Measurements from ENCODE around the gene SMG1. TPM values are rescaled to one million over a fixed set of nuclear protein-coding genes. Genes with fewer than 3 reads are reported as not detected.
A peak's percentile ranks its signal among the peaks of the same experiment; 100 is the strongest.

The SMG1 gene
- polyA plus RNA-seq, 3 donors, result 7.5 to 12.6 (median 8.0) TPM

DNA sequence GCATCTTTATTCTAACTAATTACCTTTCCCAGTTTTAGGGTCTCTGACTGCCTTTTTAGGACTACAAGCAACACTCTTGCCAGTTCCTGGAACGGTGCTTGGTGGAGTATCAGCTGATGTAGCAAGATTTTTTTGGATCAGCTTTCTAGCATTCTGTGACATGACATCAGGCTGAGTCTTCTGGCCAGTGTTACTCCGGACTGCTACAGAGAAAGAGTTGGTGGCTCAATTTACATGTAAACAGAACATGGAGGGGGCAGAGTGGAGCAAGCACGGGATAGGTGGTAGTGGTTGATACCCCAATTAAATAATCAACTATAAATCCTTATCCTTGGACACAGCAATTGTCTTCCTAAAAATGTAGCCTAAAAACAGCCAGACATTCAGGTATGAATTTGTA, 114.3 kb downstream of the SMG1 start:
- WGBS, 3 donors, result 82 to 97% (median 88%) methylated on average over 3 of the region's 3 CpGs
- no peak overlapping the region for H3K27ac ChIP-seq (ENCODE audit: low read depth, low read length)

DNA sequence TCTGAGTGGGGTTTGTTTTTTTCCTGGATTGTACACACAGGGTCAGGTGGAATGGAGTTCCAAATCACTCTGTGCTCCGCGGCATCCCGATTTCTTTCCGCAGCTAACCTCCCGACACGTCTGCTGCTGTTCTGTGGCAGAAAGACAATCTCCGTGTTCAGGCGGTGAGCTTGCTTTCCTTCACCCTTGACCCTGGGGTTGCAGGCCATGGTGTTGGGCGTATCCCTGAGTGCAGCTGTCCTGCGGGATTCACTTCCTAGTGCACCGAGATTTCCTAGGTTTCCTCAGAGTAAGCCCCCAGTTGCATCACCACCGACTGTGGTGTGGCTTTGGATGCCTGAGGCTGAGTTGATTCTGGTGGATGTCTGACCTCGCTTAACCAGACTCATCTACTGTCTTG, 117.0 kb downstream of the SMG1 start:
- no peak overlapping the region for H3K27ac ChIP-seq (ENCODE audit: low read depth, low read length)
- 89 to 94% (median 91%) methylated on average over 13 of the region's 13 CpGs for WGBS, 3 donors

DNA sequence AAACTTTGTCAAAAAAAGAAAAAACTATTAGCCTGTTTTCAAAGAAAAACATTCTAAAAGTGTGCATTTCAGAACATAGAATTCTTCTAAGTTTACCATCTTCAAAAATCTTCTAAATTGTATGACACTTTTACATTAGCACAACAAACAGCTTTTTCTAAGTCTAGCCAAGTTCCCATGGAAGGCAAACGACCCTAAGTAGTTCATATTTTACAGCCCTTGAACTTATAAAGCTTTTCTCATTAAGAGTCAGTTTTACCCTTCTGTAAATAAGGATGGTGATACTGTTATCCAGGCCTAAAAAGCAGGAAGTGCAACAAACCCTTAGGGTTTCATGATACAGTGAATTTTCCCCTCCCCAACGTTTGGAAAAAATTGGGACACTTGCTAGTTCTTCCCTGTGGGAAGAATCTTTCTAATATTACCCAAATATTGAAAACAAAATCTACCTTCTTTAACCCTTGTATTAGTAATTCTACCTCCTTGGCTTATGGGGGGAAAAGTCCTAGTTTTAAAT, 120.9 kb downstream of the SMG1 start:
- no peak overlapping the region for H3K27ac ChIP-seq (ENCODE audit: low read depth, low read length)

DNA sequence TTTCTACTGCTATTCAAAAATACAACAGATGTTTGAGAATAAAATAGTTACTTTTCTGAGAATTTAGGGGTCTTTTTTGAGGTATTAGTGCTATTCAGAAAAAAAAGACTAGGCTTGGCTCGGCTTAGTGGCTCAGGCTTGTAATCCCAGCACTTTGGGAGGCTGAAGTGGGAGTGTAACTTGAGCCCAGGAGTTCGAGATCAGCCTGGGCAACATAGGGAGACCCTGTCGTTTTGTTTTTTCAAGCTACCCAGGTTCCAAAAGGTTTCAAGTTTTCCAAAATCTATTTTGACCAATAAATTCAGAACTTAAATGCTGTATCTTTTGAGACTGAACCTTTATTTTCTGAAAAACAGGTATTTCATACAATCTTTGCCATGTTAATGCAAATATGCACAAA, 121.7 kb downstream of the SMG1 start:
- no peak overlapping the region for H3K27ac ChIP-seq (ENCODE audit: low read depth, low read length)
- WGBS, 3 donors, result 42 to 55% (median 53%) methylated on average over 3 of the region's 3 CpGs

More for the DNA sequence above, 120.9 kb downstream of the SMG1 start:
- 22 to 33% (median 25%) methylated on average over 2 of the region's 2 CpGs for WGBS, 3 donors

DNA sequence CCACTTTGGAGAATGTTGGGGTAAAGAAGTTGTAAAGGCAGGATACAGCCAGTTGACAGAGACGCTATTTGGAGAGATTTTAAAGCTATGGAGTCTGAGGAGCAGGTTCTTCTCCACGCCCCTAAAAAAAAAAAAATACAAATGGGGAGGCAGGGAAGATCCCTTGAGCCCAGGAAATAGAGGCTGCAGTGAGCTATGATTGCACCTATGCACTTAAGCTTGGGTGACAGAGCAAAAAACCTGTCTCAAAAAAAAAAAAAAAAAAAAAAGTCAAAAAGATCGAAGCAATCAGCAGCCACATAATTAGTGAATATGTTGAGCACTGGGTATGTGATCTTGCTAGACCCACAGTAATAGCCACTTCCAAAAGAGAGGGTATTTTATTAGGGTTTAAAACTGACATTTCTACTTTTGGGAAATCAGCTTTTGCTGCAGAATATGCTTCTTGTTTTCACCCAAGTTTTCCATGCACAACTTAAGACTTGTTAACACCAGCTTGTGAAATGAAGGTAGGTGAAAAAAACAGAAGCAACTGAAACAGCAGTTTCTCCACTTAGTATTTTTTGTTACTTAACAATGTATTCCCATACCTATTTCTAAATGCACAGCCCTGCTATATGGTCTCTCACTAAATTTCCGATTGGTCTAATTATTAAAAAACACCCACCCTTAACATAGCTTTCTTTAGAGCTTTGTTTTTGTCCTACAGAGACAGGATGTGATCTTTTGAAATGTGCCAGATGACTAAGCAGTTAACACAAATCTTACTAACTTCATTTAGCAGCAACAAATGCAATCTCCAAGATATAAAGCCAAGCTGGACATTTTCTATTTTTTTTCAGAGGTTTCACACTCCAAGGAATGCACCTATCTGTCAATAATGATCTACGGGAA, 122.4 kb downstream of the SMG1 start:
- WGBS, 3 donors, result 42 to 72% (median 63%) methylated on average over 5 of the region's 5 CpGs
- H3K27ac ChIP-seq (ENCODE audit: low read depth, low read length), result no peak overlapping the region

DNA sequence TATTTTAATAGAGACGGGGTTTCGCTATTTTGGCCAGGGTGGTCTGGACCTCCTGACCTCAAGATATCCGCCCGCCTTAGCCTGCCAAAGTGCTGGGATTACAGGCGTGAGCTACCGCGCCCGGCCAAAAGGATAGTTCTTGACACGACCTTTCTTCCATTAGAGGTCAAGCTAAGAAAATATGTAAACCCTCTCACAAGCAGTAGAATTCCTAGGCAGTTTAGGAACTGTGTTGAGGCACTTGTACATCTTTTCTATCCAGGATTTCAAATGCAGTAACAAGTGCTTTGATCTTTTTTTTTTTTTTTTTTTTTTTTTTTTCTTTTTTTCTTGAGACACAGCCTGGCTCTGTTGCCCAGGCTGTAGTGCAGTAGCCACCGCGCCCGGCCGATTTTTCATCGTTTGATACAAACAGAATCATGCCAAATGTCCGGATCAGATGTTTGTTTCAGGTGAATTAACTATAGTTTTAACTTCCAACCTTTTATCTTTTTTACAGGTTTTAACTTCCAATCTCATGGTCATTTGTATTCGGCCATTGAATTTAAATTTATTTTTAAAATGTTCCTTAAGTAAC, 123.4 kb downstream of the SMG1 start:
- 87 to 93% (median 92%) methylated on average over 16 of the region's 16 CpGs for WGBS, 3 donors

DNA sequence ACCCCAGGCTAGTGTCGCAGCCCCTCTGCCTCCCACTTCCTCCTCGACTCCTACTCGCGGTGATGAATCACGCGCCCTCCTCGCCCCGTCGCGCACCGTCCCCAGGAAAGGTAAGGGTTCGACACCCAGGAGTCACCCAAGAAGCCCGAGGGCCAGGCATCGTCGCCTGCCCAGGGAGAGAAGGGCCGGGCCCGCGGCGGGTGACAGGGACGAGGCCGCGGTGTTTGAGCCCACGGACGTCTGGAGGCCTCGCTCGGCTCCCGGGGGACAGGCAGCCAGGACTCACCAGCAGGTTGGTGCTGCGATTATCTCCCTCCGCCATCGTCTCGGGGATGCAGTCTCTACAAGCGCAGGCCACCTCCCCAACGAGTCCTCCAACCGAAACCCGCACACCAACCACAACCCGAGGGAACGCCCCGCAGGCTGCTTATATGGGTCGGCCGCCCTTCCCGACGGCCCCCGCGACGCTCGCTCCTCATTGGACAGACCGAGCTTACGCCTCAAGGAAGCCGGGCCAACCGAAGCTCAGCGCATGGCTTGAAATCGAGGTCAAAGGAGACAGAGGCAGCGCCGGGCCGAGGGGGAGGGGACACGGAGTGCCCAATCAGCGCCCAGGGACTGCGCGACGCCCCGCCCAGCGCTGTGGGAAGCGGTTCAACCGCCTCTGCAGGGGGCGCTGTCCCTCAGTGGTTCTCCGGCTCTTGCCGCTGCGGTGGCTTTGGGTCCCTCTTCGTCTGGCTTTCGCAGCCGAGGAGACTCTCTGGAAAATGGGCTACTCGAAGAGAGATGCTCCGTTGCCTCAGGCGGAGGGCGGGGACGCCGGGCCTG, 124.8 kb downstream of the SMG1 start, which contains the start of gene ARL6IP1:
TSS of gene ARL6IP1 (minus strand) at position 405 of the 828 bp plus-strand sequence. CDS start at position 322, 83 bp downstream.
- peak within 1 kb of the TSS; percentile 6 for H3K27ac ChIP-seq (ENCODE audit: low read depth, low read length)
- 0% methylated on average over 76 to 77 of the region's 77 CpGs for WGBS, 3 donors

More for the DNA sequence above, 123.4 kb downstream of the SMG1 start:
- H3K27ac ChIP-seq (ENCODE audit: low read depth, low read length), result no peak overlapping the region

DNA sequence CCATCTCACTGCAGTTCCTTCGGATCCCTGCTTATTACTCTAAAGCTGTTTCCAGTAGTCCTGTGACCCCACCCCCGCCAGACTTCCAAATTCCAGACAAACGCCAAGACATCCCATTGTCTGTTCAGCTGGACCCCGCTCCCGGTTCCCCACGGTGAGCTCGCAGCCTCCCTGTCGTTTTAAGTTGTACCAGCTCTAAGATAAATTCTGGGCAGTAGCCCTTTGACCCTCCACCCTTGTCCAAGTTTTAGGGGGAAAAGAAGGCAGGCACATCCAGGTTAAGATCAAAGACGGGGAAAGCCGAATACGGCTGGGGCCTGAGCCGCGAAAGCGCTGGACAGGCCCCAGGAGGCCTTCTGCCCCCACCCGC, 125.4 kb downstream of the SMG1 start:
- no peak overlapping the region for H3K27ac ChIP-seq (ENCODE audit: low read depth, low read length)
- 0% methylated on average over 15 of the region's 15 CpGs for WGBS, 3 donors

DNA sequence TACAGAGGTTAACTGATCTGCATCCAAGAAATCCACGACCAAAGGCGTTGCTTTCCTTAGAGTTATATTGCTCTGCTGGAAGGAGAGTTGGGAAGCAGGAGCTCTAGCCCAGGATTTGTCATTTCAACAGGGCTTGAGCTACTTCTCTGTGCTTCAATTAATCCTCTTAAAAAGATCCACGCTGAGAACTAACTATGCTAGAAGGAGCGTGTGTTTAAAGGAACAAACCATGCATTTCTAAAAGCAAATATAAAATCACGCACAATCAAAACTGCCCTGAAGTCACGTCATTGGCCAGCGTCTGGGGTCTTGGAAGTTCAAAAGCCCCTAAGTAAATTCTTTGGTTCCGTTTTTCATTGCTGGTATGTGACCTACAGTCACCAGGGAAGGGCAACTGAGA, 125.9 kb downstream of the SMG1 start:
- no peak overlapping the region for H3K27ac ChIP-seq (ENCODE audit: low read depth, low read length)

DNA sequence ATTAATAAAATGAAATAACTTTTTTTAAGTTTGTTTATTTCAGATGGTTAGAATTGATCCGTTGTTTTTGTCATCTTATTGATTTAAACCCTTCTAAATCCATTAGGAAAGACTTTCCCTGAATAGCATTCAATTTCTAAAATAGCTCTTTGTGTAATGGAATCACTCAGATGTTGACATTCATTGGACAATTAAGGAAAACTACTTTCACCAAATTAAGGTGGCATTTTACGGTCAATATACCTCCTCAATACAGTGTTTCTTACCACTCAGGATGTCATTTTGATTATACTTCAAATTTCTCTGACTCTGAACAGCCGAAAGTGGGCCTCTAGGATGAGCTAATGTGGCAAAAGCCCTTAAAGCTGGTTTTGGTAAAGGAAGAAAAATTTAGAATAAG, 126.7 kb downstream of the SMG1 start:
- H3K27ac ChIP-seq (ENCODE audit: low read depth, low read length), result no peak overlapping the region

More for the DNA sequence above, 125.9 kb downstream of the SMG1 start:
- WGBS, 3 donors, result 2 to 4% (median 2%) methylated on average over 8 of the region's 8 CpGs

DNA sequence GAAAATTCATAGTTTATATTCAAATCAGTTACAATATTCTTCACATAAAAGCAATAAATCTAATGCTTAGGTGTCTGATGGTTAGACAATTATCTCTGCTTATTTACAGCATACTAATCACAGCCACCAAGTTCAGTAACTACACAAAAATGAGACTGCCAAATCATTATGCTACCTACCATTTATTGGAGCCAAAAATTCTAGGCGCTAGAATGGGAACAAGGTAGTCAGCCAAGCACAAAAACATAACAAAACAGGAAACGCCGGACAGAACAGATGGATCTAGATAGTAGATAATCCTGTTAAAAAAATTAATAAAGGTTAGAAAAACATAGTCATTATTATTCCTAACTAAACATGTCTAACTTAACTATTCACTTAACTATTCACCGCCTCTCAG, 128.5 kb downstream of the SMG1 start:
- 47 to 83% (median 77%) methylated on average over 4 of the region's 4 CpGs for WGBS, 3 donors
- H3K27ac ChIP-seq (ENCODE audit: low read depth, low read length), result no peak overlapping the region

More for the DNA sequence above, 126.7 kb downstream of the SMG1 start:
- 65 to 83% (median 72%) methylated on average over 3 of the region's 3 CpGs for WGBS, 3 donors

DNA sequence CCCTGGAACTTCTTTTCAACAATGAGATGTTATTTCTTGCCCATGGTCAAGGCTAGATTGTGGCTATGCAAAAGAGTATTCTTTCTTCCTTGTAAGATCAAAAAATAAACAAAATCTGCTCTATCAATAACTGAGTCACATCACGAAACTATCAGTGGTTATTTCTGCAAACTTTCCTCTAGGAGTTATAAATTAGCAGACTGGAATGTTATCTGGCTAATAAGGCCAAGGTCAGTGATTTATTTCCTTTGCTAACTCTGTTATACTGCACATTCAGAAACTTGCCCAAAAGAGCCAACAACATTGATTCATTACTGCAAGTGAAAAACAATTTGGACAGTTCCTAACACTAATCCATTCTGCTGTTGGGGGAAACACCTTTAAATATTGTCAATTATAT, 129.8 kb downstream of the SMG1 start:
- 41 to 74% (median 70%) methylated on average over 1 of the region's 1 CpG for WGBS, 3 donors
- no peak overlapping the region for H3K27ac ChIP-seq (ENCODE audit: low read depth, low read length)

DNA sequence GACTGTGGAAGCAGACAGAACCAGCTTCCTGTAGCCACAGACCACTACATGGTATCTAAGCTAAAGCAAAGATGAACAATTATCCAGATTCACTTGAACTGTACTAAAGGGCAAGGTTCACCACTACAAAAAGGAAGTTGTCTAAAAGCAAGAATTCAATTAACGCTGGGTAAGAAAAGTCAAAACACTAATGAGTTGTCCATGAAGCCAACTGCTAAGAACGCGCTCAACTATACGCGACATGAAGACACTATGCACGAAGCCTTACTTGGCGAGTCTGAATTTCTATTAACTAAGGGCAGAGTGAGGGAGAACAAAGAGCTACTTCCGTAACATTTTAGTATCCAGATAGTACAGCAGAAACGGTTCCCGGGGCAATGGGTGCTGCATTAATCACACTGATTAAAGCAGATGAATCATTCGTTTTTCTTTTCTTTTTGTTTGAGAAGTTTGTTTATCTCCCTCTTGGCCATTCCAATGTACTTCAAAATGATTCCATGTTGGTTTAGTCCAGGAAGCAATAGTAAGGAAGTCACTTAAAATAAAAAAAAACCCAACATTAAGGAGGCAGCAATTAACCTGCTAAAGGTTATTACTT, 133.3 kb downstream of the SMG1 start:
- 88 to 96% (median 92%) methylated on average over 11 of the region's 11 CpGs for WGBS, 3 donors
- H3K27ac ChIP-seq (ENCODE audit: low read depth, low read length), result no peak overlapping the region

DNA sequence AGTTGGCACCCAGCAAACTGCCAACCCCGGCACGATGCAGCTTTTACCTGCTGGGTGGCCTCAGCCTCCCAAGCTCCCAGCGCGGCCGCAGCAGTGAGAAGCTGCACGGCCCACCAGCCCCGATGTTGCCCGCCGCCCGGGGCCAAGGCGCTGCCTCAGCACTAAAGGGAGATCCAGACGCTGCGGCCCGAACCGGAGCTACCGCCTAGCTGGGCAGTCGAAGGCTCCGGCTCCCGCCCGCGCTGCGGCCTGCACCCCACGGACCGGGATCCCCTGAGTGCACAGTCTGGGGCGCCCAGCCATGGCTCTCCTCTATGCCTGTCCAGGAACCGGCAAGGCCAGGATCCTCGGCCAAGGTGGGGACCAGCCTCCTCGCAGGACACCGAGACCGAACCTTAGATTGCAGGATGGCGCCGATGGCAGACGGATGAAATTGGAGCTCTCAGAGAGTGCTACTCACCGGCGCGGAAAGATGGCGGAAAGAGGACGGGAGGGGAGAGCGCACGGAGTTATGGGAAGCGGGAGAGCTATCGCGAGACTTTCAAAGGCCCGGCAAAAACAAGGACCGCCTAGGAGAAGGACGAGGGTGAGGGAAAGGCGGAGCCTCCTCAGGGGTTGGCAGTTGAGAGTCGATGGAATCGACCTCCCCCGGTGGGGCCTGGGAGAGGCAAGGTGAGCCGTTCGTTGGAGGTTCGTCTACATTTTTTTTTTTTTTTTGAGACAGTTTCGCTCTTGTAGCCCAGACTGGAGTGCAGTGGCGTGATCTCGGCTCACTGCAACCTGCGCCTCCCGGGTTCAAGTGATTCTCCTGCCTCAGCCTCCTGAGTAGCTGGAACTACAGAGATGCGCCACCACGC, 136.1 kb downstream of the SMG1 start, which contains the start of gene RPS15A:
TSS of gene RPS15A (minus strand) at position 485 of the 857 bp plus-strand sequence. CDS start 1,221 bp downstream, outside the sequence.
- no peak within 1 kb of the TSS for H3K27ac ChIP-seq (ENCODE audit: low read depth, low read length)
- WGBS, 3 donors, result 3 to 4% (median 3%) methylated on average over 53 to 60 of the region's 60 CpGs

DNA sequence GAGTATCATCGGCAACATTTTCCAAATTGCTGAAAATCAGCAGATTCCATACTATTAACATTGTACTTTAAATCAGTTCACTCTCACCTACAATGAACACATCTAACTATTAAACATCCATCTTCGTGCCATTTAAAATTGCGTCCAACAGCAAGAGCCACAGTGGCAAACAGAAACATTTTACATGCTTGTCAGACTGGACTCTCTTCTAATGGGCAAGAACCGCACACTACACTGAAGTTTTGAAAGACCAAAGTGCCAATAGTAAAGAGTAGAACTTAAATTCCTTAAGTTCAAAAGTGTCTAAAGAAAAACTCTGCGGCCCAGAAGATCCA, 136.7 kb downstream of the SMG1 start:
- H3K27ac ChIP-seq (ENCODE audit: low read depth, low read length), result no peak overlapping the region
- WGBS, 3 donors, result 1% methylated on average over 5 of the region's 5 CpGs

DNA sequence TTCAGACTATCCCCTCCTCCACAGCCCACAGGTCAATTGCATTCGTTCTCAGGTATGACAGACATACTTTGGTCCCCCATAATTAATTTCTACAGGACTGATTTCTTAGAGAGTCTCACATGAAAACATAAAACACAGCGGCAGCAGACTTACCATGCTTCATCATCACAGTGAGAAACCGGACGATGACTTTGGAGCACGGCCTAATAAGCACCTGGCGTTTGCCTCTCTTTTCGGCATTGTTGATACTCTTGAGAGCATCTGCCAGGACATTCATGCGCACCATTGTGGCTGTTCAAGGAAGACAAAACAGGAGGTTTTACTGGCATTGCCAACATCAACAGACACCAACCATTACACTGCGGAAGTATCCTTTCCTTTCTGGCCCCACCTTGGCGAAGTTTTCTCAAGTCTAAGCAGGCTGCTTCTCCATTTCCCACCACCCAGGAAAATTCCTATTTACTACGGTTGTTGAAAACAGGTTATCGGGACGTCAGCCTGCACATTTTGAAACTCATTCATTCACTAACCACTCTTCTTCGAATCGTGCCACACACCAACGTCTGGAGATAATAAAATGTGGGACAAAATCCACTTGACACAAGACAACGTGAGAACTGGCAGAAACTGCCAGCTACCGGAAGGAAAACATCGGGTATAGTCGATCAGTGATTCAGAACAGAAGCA, 137.2 kb downstream of the SMG1 start:
- 7 to 14% (median 10%) methylated on average over 20 of the region's 20 CpGs for WGBS, 3 donors
- H3K27ac ChIP-seq (ENCODE audit: low read depth, low read length), result no peak overlapping the region

Data from adipose tissue (tissue), 3 donors.